H1 (cell line): ENCODE results near the gene LGALS4. TPM values are rescaled to one million over a fixed set of nuclear protein-coding genes. Genes with fewer than 3 reads are reported as not detected.

Source experiments
- ASH2L ChIP-seq: fragments of 200-600, 300-600 bp; sonication (generic); IDR thresholded peaks from one replicate; pipeline ENCODE4 v1.7.1; 2017; ENCODE audit warnings: low read length
- BACH1 ChIP-seq: IDR thresholded peaks from 2 replicates; pipeline ENCODE4 v1.6.1; 2012; ENCODE audit warnings: low read length, improper control_type of control experiment
- CBX5 ChIP-seq: fragments of 300-800, 300-1000 bp; sonication (generic); IDR thresholded peaks from 2 replicates; pipeline ENCODE4 v1.7.1; 2016; ENCODE audit warnings: antibody characterized with exemption, low read length, low read depth
- EZH2 ChIP-seq: fragments of 200-600 bp; sonication (generic); IDR thresholded peaks from 2 replicates; pipeline ENCODE4 v1.7.1; 2012; ENCODE audit warnings: low read depth, mild to moderate bottlenecking, moderate library complexity, low read length, inconsistent platforms; ENCODE audit not compliant: severe bottlenecking
- PHF8 ChIP-seq: fragments of 200-600 bp; sonication (generic); conservative IDR thresholded peaks from 2 replicates; pipeline ENCODE4 v1.7.1; 2012; ENCODE audit warnings: low read depth, mild to moderate bottlenecking, inconsistent platforms, low read length, moderate library complexity
- POLR2A ChIP-seq, 2 experiments: IDR thresholded peaks; 1 replicate in 1 of 2; 2 replicates in 1 of 2; pipeline ENCODE4 v1.6.1; 2011; ENCODE audit warnings: low read depth in 2 of 2, low read length in 2 of 2, mild to moderate bottlenecking in 2 of 2; ENCODE audit errors: control extremely low read depth in 1 of 2
- POLR2AphosphoS5 ChIP-seq: IDR thresholded peaks from 2 replicates; pipeline ENCODE4 v1.6.1; 2011; ENCODE audit warnings: low read depth, low read length
- RAD21 ChIP-seq, 2 experiments: IDR thresholded peaks in 1 of 2; conservative IDR thresholded peaks in 1 of 2; 2 replicates each; pipeline ENCODE4 v1.6.1; 2011; ENCODE audit warnings: low read depth in 2 of 2, low read length in 2 of 2, improper control_type of control experiment in 1 of 2, inconsistent platforms in 1 of 2, mild to moderate bottlenecking in 1 of 2, moderate library complexity in 1 of 2
- SUZ12 ChIP-seq: fragments of 200-600 bp; sonication (generic); IDR thresholded peaks from 2 replicates; pipeline ENCODE4 v1.6.1; 2012; ENCODE audit warnings: mild to moderate bottlenecking, inconsistent platforms, low read length, moderate library complexity, mixed read lengths
- polyA plus RNA-seq, 7 experiments: library from polyadenylated mRNA; depleted of rRNA in 3 of 7; stranded (reverse) in 5 of 7; unstranded in 2 of 7; fragments of >200 nt in 5 of 7; fragments of 200-250 nt in 2 of 7; gene quantifications; 1 replicate in 5 of 7; 2 replicates in 1 of 7; 4 replicates in 1 of 7; pipeline versions ENCODE4 v1.2.1 to v1.2.3, GENCODE V29; 2011 to 2013; ENCODE audit warnings: missing spikeins in 2 of 7, mixed read lengths in 2 of 7
- total RNA-seq: library from RNA; stranded (reverse); fragmentation: NEBNext Ultra II Directional; extraction: Animal tissue kit (Norgen Biotek cat#: 25700); gene quantifications from 2 replicates; pipeline ENCODE4 v1.2.1, GENCODE V29; 2021

The LGALS4 gene
- total and polyA plus RNA-seq, 2 of the 8 experiments (the other 6 are each of a cell fraction or from before 2014, with no cell fraction given) = 0.32 to 0.37 TPM

DNA sequence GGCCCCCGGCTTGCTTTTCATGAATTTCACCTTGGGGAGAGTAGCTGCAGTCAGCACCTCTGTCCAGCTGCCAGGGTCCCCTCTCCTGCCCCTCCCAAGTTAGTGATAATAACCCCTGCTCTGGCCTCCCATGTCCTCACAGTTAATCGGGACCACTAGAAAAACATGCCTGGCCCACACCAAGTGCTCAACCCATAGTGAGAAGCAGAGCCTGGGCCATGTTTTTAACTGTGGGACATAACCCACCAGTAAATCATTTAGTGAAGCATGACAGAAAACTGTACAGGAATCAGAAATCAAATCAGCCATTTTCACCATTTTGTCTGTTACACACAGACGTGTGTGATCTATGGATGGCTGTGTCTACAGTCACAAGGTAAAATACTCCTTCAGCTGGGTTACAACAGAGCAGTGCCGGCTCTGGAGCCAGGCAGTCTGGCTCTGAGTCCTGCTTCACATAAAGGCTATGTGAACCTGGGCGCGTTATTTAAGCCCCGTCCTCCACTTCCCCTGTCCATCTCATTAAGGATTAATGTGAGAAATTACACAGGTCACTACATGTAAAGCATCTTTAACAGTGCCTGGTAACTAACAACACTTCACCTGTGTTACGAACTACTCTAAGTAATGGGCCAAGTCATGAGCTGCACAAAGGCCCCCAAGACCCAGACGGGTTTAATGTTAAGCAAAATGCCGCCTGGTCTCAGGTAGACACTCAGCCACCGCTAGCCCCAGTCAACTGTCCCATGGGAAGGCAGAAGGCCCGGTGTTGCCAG lies 26.4 kb upstream of the LGALS4 start (continued):
- TF ChIP-seq CBX5 (no peak), SUZ12 (no peak), PHF8 (no peak), ASH2L (no peak), POLR2AphosphoS5 (peak; percentile 34; the same call in 1 of the 2 replicates), RAD21 (IDR thresholded peaks at IDR 0.05 in 1 of 2, conservative IDR thresholded peaks at IDR 0.05 in 1 of 2; ENCODE audit: low read depth in 2 of 2, low read length in 2 of 2) (no peak), EZH2 (no peak), BACH1 (no peak), POLR2A (IDR thresholded peaks at IDR 0.05; ENCODE audit: control extremely low read depth in 1 of 2, low read depth in 2 of 2, low read length in 2 of 2) (peak in 1 of 2 experiments; percentile 62; a peak in 1 of 3 replicates)
